Activated T-cell treated with anti-CD3 and anti-CD28 coated beads for 1 hour (primary cell): ENCODE measurements around the gene NFATC2.
"Not testable (repeated sequence)": the region's sequence is repeated elsewhere in the genome, so short reads cannot be mapped to it uniquely, and the experiment has no call there.

ENCODE experiments used
- DNase-seq: peaks from one replicate; pipeline ENCODE4 v3.0.0-alpha.2; 2020; ENCODE audit warnings: low read depth

The NFATC2 gene

DNA sequence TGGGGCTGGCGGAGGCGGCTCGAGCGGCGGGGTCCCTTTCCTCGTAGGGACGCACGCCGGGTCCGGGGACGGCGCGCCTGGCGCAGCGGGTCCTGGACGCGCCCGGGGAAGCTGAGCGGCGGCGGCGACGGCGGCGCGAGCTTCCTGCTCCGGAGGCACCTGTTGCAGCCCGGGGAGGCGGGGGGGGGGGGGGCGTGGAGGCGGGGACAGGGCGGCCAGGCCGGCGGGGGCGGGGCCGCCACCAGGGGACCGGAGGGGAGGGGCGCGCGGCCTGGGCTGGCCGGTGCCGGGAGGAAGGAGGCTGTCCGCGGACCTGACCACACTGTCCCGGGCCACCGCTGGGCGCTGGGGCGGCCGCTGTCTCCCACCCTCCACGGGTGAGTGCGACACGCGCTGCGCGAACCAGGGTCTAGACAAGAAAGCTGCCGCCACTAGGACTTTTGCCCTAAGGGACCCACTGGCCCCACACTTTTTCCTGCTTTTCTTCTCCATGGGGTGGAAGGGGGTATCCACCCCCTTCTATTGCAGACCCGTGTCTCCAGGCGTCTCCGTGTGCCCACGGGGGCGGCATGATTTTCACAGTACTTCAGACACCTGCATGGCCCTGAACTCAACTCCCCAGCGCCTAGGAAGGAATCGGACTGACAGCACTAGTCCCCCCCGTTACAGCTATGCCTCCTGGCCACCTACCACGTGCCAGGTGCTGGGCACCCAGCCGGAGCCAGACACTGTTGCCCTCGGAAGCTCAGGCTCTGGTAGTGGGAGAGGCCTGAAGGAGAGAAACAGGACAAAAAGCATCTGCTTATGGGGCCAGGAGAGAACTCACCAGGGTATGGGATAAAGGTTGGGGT lies at the start of gene NFATC2:
NFATC2 (minus strand) TSS at position 149 of the 851 bp plus-strand sequence. CDS start 220 bp downstream, outside the sequence.
- DNase-seq: peak; percentile 37

- no peak for DNase-seq
Measured at GRCh38 chr20:51591871-51592270, 49.4 kb upstream of the NFATC2 start.

GRCh38 chr20:51588762-51589161 lies 46.2 kb upstream of the NFATC2 start:
- no peak for DNase-seq

- DNase-seq: no peak
Measured at GRCh38 chr20:51587145-51587544, 44.6 kb upstream of the NFATC2 start.

DNA sequence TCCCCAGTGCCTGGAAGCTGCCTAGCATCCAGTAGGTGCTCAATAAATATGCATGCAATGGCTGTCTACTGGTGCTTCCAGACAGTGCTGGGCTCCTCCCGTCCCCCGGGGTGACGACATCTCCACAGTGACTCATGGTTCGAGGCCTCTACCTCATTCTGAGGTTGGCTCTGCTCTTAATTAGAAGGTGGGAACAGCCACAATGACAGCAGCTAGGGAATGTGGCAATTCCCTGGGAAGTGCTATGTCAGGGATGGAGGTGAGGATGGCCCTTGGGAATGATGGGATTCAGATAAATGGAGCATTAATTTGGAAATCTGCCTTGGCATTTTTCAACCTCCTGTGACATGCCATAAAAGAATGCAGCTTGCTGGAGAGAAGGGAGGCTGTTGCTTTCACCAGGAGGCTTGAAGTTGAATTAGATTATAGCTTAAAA lies 43.5 kb upstream of the NFATC2 start:
- no peak for DNase-seq

DNA sequence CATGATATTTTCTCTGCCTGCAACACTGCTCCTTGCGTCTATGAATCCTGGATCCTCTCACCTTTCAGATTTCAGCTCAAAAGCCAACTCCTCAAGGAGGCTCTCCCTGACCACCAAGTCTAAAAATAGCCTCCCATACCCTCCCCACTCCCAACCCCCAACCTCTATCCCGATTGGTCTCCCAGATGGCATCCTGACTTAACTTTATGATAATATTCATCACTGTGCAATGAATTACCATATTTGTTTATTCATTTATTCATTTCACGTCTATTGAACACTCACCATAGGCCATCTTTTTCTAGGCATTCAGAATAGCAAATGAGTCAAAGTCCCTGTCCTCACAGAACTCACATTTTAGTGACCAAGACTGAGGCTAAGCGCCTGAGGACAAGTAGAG lies 42.6 kb upstream of the NFATC2 start:
- DNase-seq: no peak

- no peak for DNase-seq
Measured at GRCh38 chr20:51584737-51585136, 42.2 kb upstream of the NFATC2 start.

DNA sequence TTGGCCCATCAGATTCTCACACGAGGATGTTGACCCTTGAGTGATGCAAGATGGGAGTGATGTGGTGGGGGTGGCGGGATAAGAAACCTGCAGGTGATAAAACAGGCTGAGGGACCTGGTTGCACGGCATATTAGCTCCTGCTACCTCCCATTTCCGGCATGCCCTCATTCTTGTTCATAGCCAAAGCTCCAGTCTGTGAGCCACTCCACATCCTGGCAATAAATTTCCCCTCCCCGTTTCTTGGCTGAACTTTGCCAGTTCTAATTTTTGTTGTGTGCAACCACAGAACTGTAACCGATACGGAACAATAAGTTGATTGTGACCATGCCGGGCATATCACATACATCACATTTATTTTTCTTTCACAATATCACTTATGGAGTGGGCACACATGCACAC lies 41.6 kb upstream of the NFATC2 start:
- no peak for DNase-seq

DNA sequence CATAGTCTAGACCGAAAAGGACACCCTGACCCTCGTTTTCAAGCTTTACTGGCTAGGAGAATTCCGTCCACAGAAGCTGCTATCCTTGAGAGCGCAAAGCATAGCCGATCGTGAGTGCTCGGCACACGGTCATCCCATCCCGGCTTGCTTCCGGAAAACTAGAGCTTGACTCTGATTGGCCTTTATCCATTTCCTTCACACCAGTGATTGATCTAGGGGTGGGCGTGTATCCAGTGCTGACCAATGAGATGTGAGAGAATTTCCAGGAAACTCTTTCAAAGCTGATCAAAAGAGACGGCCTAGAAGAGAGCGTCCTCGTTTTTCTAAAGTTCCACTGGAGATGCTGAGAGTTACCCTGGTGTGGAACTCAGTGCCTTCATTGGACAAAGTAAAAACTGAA lies 41.0 kb upstream of the NFATC2 start:
- DNase-seq: no peak

DNA sequence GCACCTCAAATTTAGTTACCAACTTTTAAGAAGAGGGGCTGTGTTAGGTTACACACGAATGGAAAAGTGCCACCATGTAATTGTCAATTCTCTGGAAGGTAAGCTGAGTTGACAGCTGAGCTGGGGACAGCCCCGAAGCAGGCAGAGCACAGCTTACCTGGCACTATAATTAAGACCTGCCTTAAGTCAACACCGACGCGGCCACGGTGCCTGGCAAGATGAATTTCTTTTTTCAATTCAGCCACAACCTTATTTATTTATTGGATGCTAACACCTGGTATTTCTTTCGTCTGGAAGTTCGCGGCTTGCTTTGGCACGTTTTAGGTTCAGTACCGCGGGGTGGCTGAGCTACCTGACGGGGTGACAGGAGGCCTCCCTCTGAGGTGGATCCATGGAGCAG lies 40.6 kb upstream of the NFATC2 start:
- DNase-seq: no peak

DNA sequence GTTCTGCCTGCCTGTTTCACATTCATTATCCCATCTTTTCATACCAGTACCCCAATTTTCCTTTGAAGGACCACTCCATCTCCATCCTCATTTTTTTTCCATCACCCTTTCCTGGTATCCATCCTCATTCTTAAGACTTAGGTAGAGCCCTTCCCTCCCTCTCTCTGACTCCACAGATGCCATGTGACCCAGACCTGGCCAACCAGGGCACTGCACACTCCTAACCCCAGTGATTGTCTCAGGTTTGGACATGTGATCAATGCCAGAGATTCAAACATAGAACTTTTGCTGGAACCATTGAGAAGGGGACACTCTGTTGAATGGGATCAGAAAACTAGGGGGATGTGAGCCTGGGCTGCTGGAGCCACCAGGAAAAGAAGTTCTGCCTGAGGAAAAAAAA lies 39.1 kb upstream of the NFATC2 start:
- no peak for DNase-seq

- no peak for DNase-seq
Measured at GRCh38 chr20:51579137-51579536, 36.6 kb upstream of the NFATC2 start.

- DNase-seq: no peak
Measured at GRCh38 chr20:51578145-51578459, 35.6 kb upstream of the NFATC2 start.

GRCh38 chr20:51577432-51578144 lies 35.1 kb upstream of the NFATC2 start:
- DNase-seq: no peak

DNA sequence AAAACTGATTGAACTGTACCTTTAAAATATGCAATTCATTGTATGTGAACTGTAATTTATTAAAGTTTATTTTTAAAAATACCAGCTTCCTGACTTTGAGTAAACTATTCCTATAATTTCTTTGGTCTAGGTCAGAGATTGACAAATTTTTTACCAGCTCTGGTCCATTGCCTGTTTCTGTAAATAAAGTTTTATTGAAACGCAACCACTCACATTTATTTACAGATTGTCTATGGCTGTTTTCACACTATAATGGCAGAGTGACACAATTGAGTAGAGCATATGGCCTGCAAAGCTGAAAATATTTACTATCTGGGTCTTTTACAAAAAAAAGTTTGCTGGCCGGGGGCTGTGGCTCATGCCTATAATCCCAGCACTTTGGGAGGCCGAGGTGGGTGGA lies 33.0 kb upstream of the NFATC2 start:
- no peak for DNase-seq

- DNase-seq: no peak
Measured at GRCh38 chr20:51574248-51575033, 31.9 kb upstream of the NFATC2 start.

- no peak for DNase-seq
Measured at GRCh38 chr20:51573576-51574243, 31.2 kb upstream of the NFATC2 start.

DNA sequence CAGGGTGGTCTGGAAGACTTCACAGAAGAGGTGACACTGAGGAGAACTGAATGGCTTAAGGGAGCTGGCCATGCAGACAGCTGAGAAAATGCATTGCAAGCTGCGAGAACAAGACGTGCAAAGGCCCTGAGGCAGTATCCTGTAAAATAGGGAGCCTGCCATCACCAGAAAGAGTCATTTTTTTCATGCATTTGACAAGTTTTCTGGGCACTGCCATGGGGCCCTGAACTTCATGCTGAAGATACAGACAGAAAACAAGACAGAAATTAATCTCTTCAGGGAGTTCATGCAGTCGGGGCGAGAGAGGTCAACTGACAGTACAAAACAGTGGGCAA lies 28.9 kb upstream of the NFATC2 start:
- no peak for DNase-seq

- no peak for DNase-seq
Measured at GRCh38 chr20:51570739-51571459, 28.4 kb upstream of the NFATC2 start.

- DNase-seq: no peak
Measured at GRCh38 chr20:51569815-51570738, 27.6 kb upstream of the NFATC2 start.

- not testable (repeated sequence) for DNase-seq
Measured at GRCh38 chr20:51568533-51568932, 26.0 kb upstream of the NFATC2 start.
